Measurements from ENCODE around the gene CTIF. TPM values are rescaled to one million over a fixed set of nuclear protein-coding genes. Genes with fewer than 3 reads are reported as not detected.

Gene CTIF
- total and polyA plus RNA-seq, 2 experiments from 2014 or later = 8.6 to 14.4 TPM

- TF ChIP-seq CREB1 (CRISPR knock-in tag; IDR thresholded peaks at IDR 0.05; ENCODE audit: low read depth) = no peak
- H4K20me1 ChIP-seq (replicated peaks; ENCODE audit: insufficient read depth) = no peaks in the 10 kb centered on the region; the same call in 1 of the 2 replicates
- Mint-ChIP-seq H3K4me3 (no peak overlapping the region), H3K27ac (peak overlapping the region; percentile 58), H3K4me1 (peaks cover 3% of the 10 kb centered on the region), H3K27me3 (ENCODE audit: insufficient read depth, low read depth, poor library complexity) (peaks cover 11% of the 10 kb centered on the region), H3K36me3 (ENCODE audit: low read depth) (no peaks in the 10 kb centered on the region), H3K9me3 (no peaks in the 10 kb centered on the region)
- no peaks in the 10 kb centered on the region for H3K36me3 ChIP-seq (ENCODE audit: insufficient read depth)
- no peaks in the 10 kb centered on the region for H3K27me3 ChIP-seq (ENCODE audit: insufficient read depth)
- no peaks in the 10 kb centered on the region for H3K79me2 ChIP-seq (replicated peaks; ENCODE audit: insufficient read depth)
- no peak overlapping the region for H3K4me2 ChIP-seq
- H3K4me3 ChIP-seq = no peak overlapping the region
- H3F3A ChIP-seq (replicated peaks; ENCODE audit: low read depth) = no peaks in the 10 kb centered on the region
- no peak overlapping the region for H3K27ac ChIP-seq (ENCODE audit: low read depth)
- DNase-seq (ENCODE audit: low spot score) = no peak
- H3K4me1 ChIP-seq (ENCODE audit: insufficient read depth) = peaks cover 2% of the 10 kb centered on the region; the same call in 1 of the 2 replicates
- ATAC-seq = no peak
- no peaks in the 10 kb centered on the region for H3K9me2 ChIP-seq (ENCODE audit: insufficient read depth)
- no peak overlapping the region for H2AFZ ChIP-seq
Measured at GRCh38 chr18:48740068-48740440, 201.2 kb downstream of the CTIF start.

GRCh38 chr18:48740851-48741485 is 202.1 kb downstream of the CTIF start:
- H3K27ac Mint-ChIP-seq = no peak overlapping the region
- no peak overlapping the region for H3K4me2 ChIP-seq

More at GRCh38 chr18:48740851-48741485, 202.1 kb downstream of the CTIF start:
- no peak overlapping the region for H3K4me3 ChIP-seq
- Mint-ChIP-seq H3K36me3 (ENCODE audit: low read depth) (no peaks in the 10 kb centered on the region), H3K4me3 (no peak overlapping the region), H3K9me3 (no peaks in the 10 kb centered on the region), H3K4me1 (no peaks in the 10 kb centered on the region), H3K27me3 (ENCODE audit: insufficient read depth, low read depth, poor library complexity) (peaks cover 11% of the 10 kb centered on the region)
- H3K27ac ChIP-seq (ENCODE audit: low read depth) = no peak overlapping the region
- DNase-seq (ENCODE audit: low spot score) = no peak
- no peak overlapping the region for H2AFZ ChIP-seq
- no peaks in the 10 kb centered on the region for H3K9me2 ChIP-seq (ENCODE audit: insufficient read depth)
- no peaks in the 10 kb centered on the region; the same call in 1 of the 2 replicates for H4K20me1 ChIP-seq (replicated peaks; ENCODE audit: insufficient read depth)
- no peak for TF ChIP-seq ZNF114 (CRISPR knock-in tag; IDR thresholded peaks at IDR 0.05)
- no peak for TF ChIP-seq STAT1 (IDR thresholded peaks at IDR 0.05; ENCODE audit: unreplicated experiment)
- TF ChIP-seq ETS1 (IDR thresholded peaks at IDR 0.05) = no peak
- TF ChIP-seq CTCF (conservative IDR thresholded peaks at IDR 0.05; ENCODE audit: low read depth in 2 of 2) = no peak
- no peak for TF ChIP-seq NANOG (IDR thresholded peaks at IDR 0.05; ENCODE audit: borderline replicate concordance)
- no peak for TF ChIP-seq POLR2AphosphoS5 (IDR thresholded peaks at IDR 0.05; ENCODE audit: low read depth)
- TF ChIP-seq REST (IDR thresholded peaks at IDR 0.05; ENCODE audit: unreplicated experiment) = no peak
- TF ChIP-seq EZH2phosphoT487 (IDR thresholded peaks at IDR 0.05; ENCODE audit: unreplicated experiment) = no peak
- no peak for TF ChIP-seq CREB1 (CRISPR knock-in tag; IDR thresholded peaks at IDR 0.05; ENCODE audit: low read depth)
- no peaks in the 10 kb centered on the region for H3K79me2 ChIP-seq (replicated peaks; ENCODE audit: insufficient read depth)
- H3K27me3 ChIP-seq (ENCODE audit: insufficient read depth) = no peaks in the 10 kb centered on the region
- no peaks in the 10 kb centered on the region for H3K4me1 ChIP-seq (ENCODE audit: insufficient read depth)
- no peak for ATAC-seq
- H3K36me3 ChIP-seq (ENCODE audit: insufficient read depth) = no peaks in the 10 kb centered on the region
- no peaks in the 10 kb centered on the region for H3F3A ChIP-seq (replicated peaks; ENCODE audit: low read depth)
